Measurements from ENCODE around the gene ARID2. TPM values are rescaled to one million over a fixed set of nuclear protein-coding genes. Genes with fewer than 3 reads are reported as not detected.

Gene ARID2
- total and polyA plus RNA-seq, 2 of the 13 experiments (the other 11 are each of a cell fraction or from before 2014, with no cell fraction given): 15.9 to 22.2 TPM

DNA sequence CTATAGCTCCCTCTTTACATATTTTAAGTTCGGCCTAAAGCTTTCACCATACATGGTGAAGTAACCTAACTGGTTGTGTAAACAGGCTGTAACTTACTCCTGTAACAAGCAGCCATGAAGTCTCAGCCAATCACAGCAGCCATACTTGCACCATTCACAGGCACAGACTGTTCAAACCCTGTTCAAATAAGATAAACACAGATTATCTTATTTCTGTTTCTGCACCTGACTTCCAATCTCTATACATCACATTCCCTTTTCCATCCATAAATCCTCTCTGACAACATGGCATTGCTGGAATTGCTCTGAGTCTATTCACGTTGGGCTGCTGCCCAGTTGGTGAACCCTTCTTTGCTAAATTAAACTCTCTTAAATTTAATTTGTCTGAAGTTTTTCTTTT, 34.5 kb upstream of the ARID2 start:
- no peaks in the 10 kb centered on the region for H3K36me3 ChIP-seq (replicated peaks in 1 of 2; ENCODE audit: control insufficient read depth in 1 of 2, insufficient read depth in 2 of 2, low read length in 2 of 2)
- no peak overlapping the region for H3K4me3 ChIP-seq (replicated peaks in 1 of 3; ENCODE audit: insufficient read depth in 1 of 3, low read depth in 2 of 3, low read length in 3 of 3)
- no peaks in the 10 kb centered on the region for H3K9me3 ChIP-seq (ENCODE audit: low read length)
- intact Hi-C loops (cut with micrococcal nuclease; ENCODE audit: unreplicated experiment): no loop called here
- H3K27ac ChIP-seq (ENCODE audit: extremely low read length, insufficient read depth, low read length): no peak overlapping the region
- no peaks in the 10 kb centered on the region for H3K79me2 ChIP-seq (ENCODE audit: insufficient read depth, low read length)
- H4K20me1 ChIP-seq (ENCODE audit: insufficient read depth, low read length): no peaks in the 10 kb centered on the region
- no peak for TF ChIP-seq ZNF562 (CRISPR knock-in tag; IDR thresholded peaks at IDR 0.05; ENCODE audit: borderline replicate concordance)
- TF ChIP-seq HDAC6 (IDR thresholded peaks at IDR 0.05; ENCODE audit: low read depth, low read length): no peak
- TF ChIP-seq, protein P1, sequence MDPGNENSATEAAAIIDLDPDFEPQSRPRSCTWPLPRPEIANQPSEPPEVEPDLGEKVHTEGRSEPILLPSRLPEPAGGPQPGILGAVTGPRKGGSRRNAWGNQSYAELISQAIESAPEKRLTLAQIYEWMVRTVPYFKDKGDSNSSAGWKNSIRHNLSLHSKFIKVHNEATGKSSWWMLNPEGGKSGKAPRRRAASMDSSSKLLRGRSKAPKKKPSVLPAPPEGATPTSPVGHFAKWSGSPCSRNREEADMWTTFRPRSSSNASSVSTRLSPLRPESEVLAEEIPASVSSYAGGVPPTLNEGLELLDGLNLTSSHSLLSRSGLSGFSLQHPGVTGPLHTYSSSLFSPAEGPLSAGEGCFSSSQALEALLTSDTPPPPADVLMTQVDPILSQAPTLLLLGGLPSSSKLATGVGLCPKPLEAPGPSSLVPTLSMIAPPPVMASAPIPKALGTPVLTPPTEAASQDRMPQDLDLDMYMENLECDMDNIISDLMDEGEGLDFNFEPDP (CRISPR knock-in tag; conservative IDR thresholded peaks at IDR 0.05): no peak
- no peak for TF ChIP-seq NFYB (CRISPR knock-in tag; IDR thresholded peaks at IDR 0.05)
- TF ChIP-seq NONO (IDR thresholded peaks at IDR 0.05): no peak
- TF ChIP-seq NONO (CRISPR knock-in tag; conservative IDR thresholded peaks at IDR 0.05): no peak
- TF ChIP-seq ETV6 (CRISPR knock-in tag; conservative IDR thresholded peaks at IDR 0.05): no peak
- TF ChIP-seq PHF21A (CRISPR knock-in tag; IDR thresholded peaks at IDR 0.05): no peak
- TF ChIP-seq, protein P2, sequence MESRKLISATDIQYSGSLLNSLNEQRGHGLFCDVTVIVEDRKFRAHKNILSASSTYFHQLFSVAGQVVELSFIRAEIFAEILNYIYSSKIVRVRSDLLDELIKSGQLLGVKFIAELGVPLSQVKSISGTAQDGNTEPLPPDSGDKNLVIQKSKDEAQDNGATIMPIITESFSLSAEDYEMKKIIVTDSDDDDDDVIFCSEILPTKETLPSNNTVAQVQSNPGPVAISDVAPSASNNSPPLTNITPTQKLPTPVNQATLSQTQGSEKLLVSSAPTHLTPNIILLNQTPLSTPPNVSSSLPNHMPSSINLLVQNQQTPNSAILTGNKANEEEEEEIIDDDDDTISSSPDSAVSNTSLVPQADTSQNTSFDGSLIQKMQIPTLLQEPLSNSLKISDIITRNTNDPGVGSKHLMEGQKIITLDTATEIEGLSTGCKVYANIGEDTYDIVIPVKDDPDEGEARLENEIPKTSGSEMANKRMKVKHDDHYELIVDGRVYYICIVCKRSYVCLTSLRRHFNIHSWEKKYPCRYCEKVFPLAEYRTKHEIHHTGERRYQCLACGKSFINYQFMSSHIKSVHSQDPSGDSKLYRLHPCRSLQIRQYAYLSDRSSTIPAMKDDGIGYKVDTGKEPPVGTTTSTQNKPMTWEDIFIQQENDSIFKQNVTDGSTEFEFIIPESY (CRISPR knock-in tag; IDR thresholded peaks at IDR 0.05): no peak
- TF ChIP-seq ZBTB8A (CRISPR knock-in tag; IDR thresholded peaks at IDR 0.05; ENCODE audit: borderline replicate concordance, low read depth): no peak
- no peak for TF ChIP-seq RARG (CRISPR knock-in tag; IDR thresholded peaks at IDR 0.05; ENCODE audit: low read depth)
- peaks cover under 1 to 3% of the 10 kb centered on the region in 2 experiments; a peak in 2 of 5 replicates for H3K27me3 ChIP-seq (ENCODE audit: control insufficient read depth in 1 of 2, insufficient read depth in 2 of 2, low read length in 2 of 2)
- H3K9ac ChIP-seq (ENCODE audit: insufficient read depth, low read depth, low read length): no peak overlapping the region
- CTCF ChIA-PET (ENCODE audit: low intra/inter-chr PET ratio, low total read pairs): no interaction called here
- POLR2A ChIA-PET: no interaction called here
- WGBS (ENCODE audit: low lambda C conversion rate): 2% methylated on average over 2 of the region's 2 CpGs
- in situ Hi-C loops (cut with HindIII; ENCODE audit: extremely low pct_ligation_motif_present, low pct_unique_long_range_greater_than_20kb): no loop called here
- H3K4me1 ChIP-seq (ENCODE audit: insufficient read depth, low read length): no peaks in the 10 kb centered on the region
- DNase-seq (ENCODE audit: low spot score) (no peak), FAIRE-seq (no peak), ATAC-seq (no peak)
- no TSS peak for BruUV-seq (replicated peaks)
- no peak overlapping the region for H2AFZ ChIP-seq (ENCODE audit: low read length)
- no peak overlapping the region for H3K4me2 ChIP-seq (ENCODE audit: low read depth, low read length)

Data from HepG2 (cell line).